ENCODE results near the gene TMEM212.

Gene TMEM212

GRCh38 chr3:171847595-171848259, 4.6 kb downstream of the TMEM212 start:
- no peak overlapping the region for H3K27ac ChIP-seq (ENCODE audit: poor library complexity, severe bottlenecking)
- no peaks in the 10 kb centered on the region for H3K4me1 ChIP-seq (ENCODE audit: insufficient read depth, poor library complexity, severe bottlenecking)
- H3K9me3 ChIP-seq (ENCODE audit: severe bottlenecking), result no peaks in the 10 kb centered on the region
- H3K36me3 ChIP-seq (ENCODE audit: low read depth), result no peaks in the 10 kb centered on the region
- DNase-seq (ENCODE audit: low spot score), result no peak
- no peak overlapping the region for H3K4me3 ChIP-seq (ENCODE audit: severe bottlenecking)
- no peak for ATAC-seq (ENCODE audit: low read depth)
- H3K27me3 ChIP-seq (ENCODE audit: insufficient read depth, poor library complexity, severe bottlenecking), result no peaks in the 10 kb centered on the region
- no peak for TF ChIP-seq CTCF (IDR thresholded peaks at IDR 0.05; ENCODE audit: poor library complexity, severe bottlenecking)

- no peaks in the 10 kb centered on the region for H3K36me3 ChIP-seq (ENCODE audit: low read depth)
- no peak overlapping the region for H3K4me3 ChIP-seq (ENCODE audit: severe bottlenecking)
- no peak for DNase-seq (ENCODE audit: low spot score)
- no peak overlapping the region for H3K27ac ChIP-seq (ENCODE audit: poor library complexity, severe bottlenecking)
- H3K4me1 ChIP-seq (ENCODE audit: insufficient read depth, poor library complexity, severe bottlenecking), result no peaks in the 10 kb centered on the region
- TF ChIP-seq CTCF (IDR thresholded peaks at IDR 0.05; ENCODE audit: poor library complexity, severe bottlenecking), result no peak
- no peaks in the 10 kb centered on the region for H3K27me3 ChIP-seq (ENCODE audit: insufficient read depth, poor library complexity, severe bottlenecking)
- H3K9me3 ChIP-seq (ENCODE audit: severe bottlenecking), result peaks cover 8% of the 10 kb centered on the region
- no peak for ATAC-seq (ENCODE audit: low read depth)
Observed at GRCh38 chr3:171849617-171850319, 6.6 kb downstream of the TMEM212 start.

GRCh38 chr3:171850320-171850959, 7.3 kb downstream of the TMEM212 start:
- Histone ChIP-seq H3K36me3 (ENCODE audit: low read depth) (no peaks in the 10 kb centered on the region), H3K4me3 (ENCODE audit: severe bottlenecking) (no peak overlapping the region), H3K9me3 (ENCODE audit: severe bottlenecking) (peaks cover 14% of the 10 kb centered on the region), H3K27ac (ENCODE audit: poor library complexity, severe bottlenecking) (no peak overlapping the region), H3K27me3 (ENCODE audit: insufficient read depth, poor library complexity, severe bottlenecking) (no peaks in the 10 kb centered on the region), H3K4me1 (ENCODE audit: insufficient read depth, poor library complexity, severe bottlenecking) (no peaks in the 10 kb centered on the region)
- TF ChIP-seq CTCF (IDR thresholded peaks at IDR 0.05; ENCODE audit: poor library complexity, severe bottlenecking), result no peak
- ATAC-seq (ENCODE audit: low read depth), result no peak
- no peak for DNase-seq (ENCODE audit: low spot score)

- H3K27ac ChIP-seq (ENCODE audit: poor library complexity, severe bottlenecking), result no peak overlapping the region
- TF ChIP-seq CTCF (IDR thresholded peaks at IDR 0.05; ENCODE audit: poor library complexity, severe bottlenecking), result no peak
Observed at GRCh38 chr3:171850960-171851659, 8.0 kb downstream of the TMEM212 start.

More at GRCh38 chr3:171850960-171851659, 8.0 kb downstream of the TMEM212 start:
- no peak for ATAC-seq (ENCODE audit: low read depth)
- Histone ChIP-seq H3K36me3 (ENCODE audit: low read depth) (no peaks in the 10 kb centered on the region), H3K4me3 (ENCODE audit: severe bottlenecking) (no peak overlapping the region), H3K9me3 (ENCODE audit: severe bottlenecking) (peaks cover 20% of the 10 kb centered on the region), H3K4me1 (ENCODE audit: insufficient read depth, poor library complexity, severe bottlenecking) (no peaks in the 10 kb centered on the region), H3K27me3 (ENCODE audit: insufficient read depth, poor library complexity, severe bottlenecking) (no peaks in the 10 kb centered on the region)
- no peak for DNase-seq (ENCODE audit: low spot score)

Measured in RWPE2 (cell line).